ENCODE data around the gene ACVRL1.

Gene ACVRL1

GRCh38 chr12:51913071-51914033 is 6.0 kb downstream of the ACVRL1 start:
- Histone ChIP-seq H3K9me3 (replicated peaks; ENCODE audit: low read length) (no peaks in the 10 kb centered on the region), H3K36me3 (ENCODE audit: insufficient read depth, low read length) (no peaks in the 10 kb centered on the region), H3K4me3 (ENCODE audit: low read length) (no peak overlapping the region), H3K4me1 (ENCODE audit: control insufficient read depth, insufficient read depth, low read length) (peaks cover 9% of the 10 kb centered on the region), H3K27me3 (ENCODE audit: control insufficient read depth, insufficient read depth, low read length) (peaks cover 3% of the 10 kb centered on the region), H3K9ac (ENCODE audit: low read depth, low read length) (no peak overlapping the region), H3K4me2 (ENCODE audit: low read length) (no peak overlapping the region)

GRCh38 chr12:51914034-51914923 is 7.0 kb downstream of the ACVRL1 start:
- Histone ChIP-seq H3K36me3 (ENCODE audit: insufficient read depth, low read length) (no peaks in the 10 kb centered on the region), H3K4me2 (ENCODE audit: low read length) (no peak overlapping the region), H3K27me3 (ENCODE audit: control insufficient read depth, insufficient read depth, low read length) (peaks cover 3% of the 10 kb centered on the region), H3K9ac (ENCODE audit: low read depth, low read length) (no peak overlapping the region), H3K9me3 (replicated peaks; ENCODE audit: low read length) (no peaks in the 10 kb centered on the region), H3K4me1 (ENCODE audit: control insufficient read depth, insufficient read depth, low read length) (peaks cover 8% of the 10 kb centered on the region), H3K4me3 (ENCODE audit: low read length) (no peak overlapping the region)

DNA sequence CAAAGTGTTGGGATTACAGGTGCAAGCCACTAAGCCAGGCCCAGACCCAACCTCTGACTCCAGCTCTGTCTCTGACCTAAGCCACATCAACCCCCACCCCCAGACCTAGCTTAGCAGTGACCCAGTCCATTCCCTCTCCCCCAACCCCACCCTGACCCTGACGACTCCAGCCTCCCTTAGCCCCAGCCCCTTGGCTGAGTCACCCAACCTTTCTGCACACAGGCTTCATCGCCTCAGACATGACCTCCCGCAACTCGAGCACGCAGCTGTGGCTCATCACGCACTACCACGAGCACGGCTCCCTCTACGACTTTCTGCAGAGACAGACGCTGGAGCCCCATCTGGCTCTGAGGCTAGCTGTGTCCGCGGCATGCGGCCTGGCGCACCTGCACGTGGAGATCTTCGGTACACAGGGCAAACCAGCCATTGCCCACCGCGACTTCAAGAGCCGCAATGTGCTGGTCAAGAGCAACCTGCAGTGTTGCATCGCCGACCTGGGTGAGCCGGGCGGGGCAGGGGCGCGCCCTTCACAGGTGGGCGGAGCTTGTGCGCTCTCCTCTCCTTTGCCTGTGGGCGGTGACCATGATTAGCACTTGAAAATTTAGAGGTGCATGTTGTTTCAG is 7.8 kb downstream of the ACVRL1 start:
- H3K9ac ChIP-seq (ENCODE audit: low read depth, low read length) = no peak overlapping the region
- H3K4me3 ChIP-seq (ENCODE audit: low read length) = no peak overlapping the region
- no peaks in the 10 kb centered on the region for H3K36me3 ChIP-seq (ENCODE audit: insufficient read depth, low read length)
- H3K4me1 ChIP-seq (ENCODE audit: control insufficient read depth, insufficient read depth, low read length) = peaks cover 6% of the 10 kb centered on the region
- H3K27me3 ChIP-seq (ENCODE audit: control insufficient read depth, insufficient read depth, low read length) = peaks cover 3% of the 10 kb centered on the region
- H3K4me2 ChIP-seq (ENCODE audit: low read length) = no peak overlapping the region
- H3K9me3 ChIP-seq (replicated peaks; ENCODE audit: low read length) = no peaks in the 10 kb centered on the region

GRCh38 chr12:51915951-51916350 is 8.6 kb downstream of the ACVRL1 start:
- H3K4me1 ChIP-seq (ENCODE audit: control insufficient read depth, insufficient read depth, low read length) = no peaks in the 10 kb centered on the region
- no peak overlapping the region for H3K4me3 ChIP-seq (ENCODE audit: low read length)
- H3K36me3 ChIP-seq (ENCODE audit: insufficient read depth, low read length) = no peaks in the 10 kb centered on the region
- H3K27me3 ChIP-seq (ENCODE audit: control insufficient read depth, insufficient read depth, low read length) = peaks cover under 1% of the 10 kb centered on the region
- no peaks in the 10 kb centered on the region for H3K9me3 ChIP-seq (replicated peaks; ENCODE audit: low read length)
- H3K9ac ChIP-seq (ENCODE audit: low read depth, low read length) = no peak overlapping the region
- H3K4me2 ChIP-seq (ENCODE audit: low read length) = no peak overlapping the region

DNA sequence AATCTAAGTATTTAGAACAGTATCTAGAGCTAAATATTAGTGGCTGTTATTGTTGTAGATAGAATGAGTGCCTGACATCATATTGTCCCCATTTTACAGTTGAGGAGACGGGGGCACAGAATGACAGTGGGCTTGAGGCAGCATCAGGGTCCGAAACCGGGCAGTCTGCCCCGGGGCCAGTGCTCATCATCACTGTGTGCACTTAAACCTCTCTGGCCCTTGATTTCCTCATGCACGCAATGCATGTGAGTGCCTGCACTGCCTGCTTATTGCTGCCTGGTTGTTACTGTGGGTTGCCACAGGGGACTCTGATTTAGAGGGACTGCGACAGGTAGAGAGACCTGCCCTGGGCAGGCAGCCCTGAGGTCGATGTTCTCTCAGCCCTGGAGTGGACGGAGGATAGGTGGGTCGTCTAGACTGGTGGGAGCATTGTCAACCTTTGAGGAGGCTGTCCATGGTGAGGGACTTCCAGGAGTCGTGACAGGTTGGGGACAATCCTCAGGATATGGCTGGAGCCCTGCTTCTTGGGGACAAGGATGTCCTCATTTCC is 9.8 kb downstream of the ACVRL1 start:
- Histone ChIP-seq H3K9ac (ENCODE audit: low read depth, low read length) (no peak overlapping the region), H3K4me2 (ENCODE audit: low read length) (no peak overlapping the region), H3K36me3 (ENCODE audit: insufficient read depth, low read length) (no peaks in the 10 kb centered on the region)

DNA sequence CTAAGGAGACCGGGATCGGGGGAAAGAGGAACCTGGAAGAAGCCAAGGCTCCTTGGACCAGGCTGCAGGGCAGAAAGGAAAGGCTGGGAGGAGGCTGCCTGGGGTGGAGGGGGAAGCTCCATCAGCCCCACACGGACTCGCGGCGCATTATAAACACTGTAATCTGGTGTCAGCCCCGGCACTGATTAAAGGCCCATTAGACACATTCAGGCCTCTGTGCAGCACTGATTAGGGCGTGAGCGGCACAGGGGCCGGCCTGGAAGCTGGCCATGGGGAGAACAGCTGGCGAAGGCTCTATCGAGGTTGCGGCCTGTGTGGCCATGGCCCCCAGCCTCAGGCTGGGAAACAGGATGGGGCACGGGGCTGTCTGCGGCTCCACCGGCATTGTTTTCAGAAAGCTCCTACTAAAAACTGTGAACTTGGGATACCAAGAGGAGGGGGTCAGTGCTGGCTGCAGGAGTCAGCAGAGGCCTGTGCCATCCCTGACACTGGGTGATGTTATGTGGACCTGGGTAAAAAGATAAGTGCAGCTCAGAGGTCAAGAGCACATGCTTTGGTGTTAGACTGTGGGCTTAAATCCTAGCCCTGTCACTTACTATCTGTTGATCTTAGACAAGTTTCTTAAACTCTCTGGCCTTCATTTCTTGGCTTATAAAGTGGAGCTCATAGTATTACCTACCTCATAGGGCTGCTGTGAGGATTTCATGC is 10.6 kb downstream of the ACVRL1 start:
- H3K4me3 ChIP-seq (ENCODE audit: low read length) = no peak overlapping the region
- H3K9me3 ChIP-seq (replicated peaks; ENCODE audit: low read length) = no peaks in the 10 kb centered on the region
- no peak overlapping the region for H3K9ac ChIP-seq (ENCODE audit: low read depth, low read length)
- H3K4me1 ChIP-seq (ENCODE audit: control insufficient read depth, insufficient read depth, low read length) = peaks cover 1% of the 10 kb centered on the region
- H3K36me3 ChIP-seq (ENCODE audit: insufficient read depth, low read length) = no peaks in the 10 kb centered on the region
- no peaks in the 10 kb centered on the region for H3K27me3 ChIP-seq (ENCODE audit: control insufficient read depth, insufficient read depth, low read length)
- no peak overlapping the region for H3K4me2 ChIP-seq (ENCODE audit: low read length)

More for the DNA sequence above, 9.8 kb downstream of the ACVRL1 start:
- no peaks in the 10 kb centered on the region for H3K4me1 ChIP-seq (ENCODE audit: control insufficient read depth, insufficient read depth, low read length)
- H3K4me3 ChIP-seq (ENCODE audit: low read length) = no peak overlapping the region
- H3K27me3 ChIP-seq (ENCODE audit: control insufficient read depth, insufficient read depth, low read length) = no peaks in the 10 kb centered on the region
- H3K9me3 ChIP-seq (replicated peaks; ENCODE audit: low read length) = no peaks in the 10 kb centered on the region

DNA sequence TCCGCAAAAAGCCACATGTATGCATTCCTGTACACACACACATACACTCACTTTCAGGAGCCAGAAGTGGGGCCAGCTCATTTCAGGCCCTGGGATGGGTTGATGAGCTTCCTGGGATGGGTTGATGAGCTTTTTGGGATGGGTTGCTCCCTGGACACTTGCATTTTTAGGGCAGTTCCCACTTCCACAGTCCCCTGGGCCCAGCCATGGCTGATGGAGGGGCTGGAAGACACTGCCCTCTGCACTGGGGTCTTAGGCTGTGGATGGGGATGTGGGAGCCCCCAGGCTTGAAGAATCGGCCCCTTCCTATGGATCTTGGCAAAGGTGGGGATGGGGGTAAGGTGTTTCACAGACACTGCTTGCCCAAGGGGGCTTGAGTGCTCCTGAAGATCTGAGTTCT is 12.7 kb downstream of the ACVRL1 start:
- H3K36me3 ChIP-seq (ENCODE audit: insufficient read depth, low read length) = no peaks in the 10 kb centered on the region
- peaks cover 12% of the 10 kb centered on the region for H3K27me3 ChIP-seq (ENCODE audit: control insufficient read depth, insufficient read depth, low read length)

DNA sequence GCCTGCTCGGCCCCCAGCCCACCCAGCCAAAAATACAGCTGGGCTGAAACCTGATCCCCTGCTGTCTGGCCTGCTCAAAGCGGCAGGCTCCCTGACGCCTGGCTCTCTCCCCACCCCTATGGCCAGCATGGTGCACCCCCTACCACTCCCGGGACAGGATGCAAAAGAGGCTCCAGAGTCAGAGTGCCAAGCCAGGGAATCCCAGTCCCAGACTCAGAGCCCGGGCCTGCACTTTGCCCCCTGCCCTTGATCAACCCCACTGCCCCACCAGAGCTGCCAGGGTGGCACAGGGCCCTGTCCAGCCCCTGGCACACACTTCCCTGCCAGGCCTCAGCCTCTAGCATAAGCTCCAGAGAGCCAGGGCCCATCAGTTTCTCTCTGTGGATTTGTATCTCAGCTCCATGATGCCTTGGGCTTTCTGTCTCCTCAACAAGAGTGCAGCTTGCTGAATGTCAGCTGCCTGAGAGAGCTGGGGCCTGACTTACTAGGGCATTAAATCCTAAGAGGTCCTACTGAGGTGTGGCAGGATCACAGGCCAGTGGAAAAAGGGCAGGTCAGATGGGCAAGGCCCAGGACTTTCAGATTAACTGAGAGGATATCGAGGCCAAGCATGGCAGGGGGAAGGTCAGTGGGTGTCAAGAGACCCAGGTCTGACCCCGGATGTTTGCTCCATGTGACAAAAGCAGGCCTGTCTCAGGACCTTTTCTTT is 13.9 kb downstream of the ACVRL1 start:
- Histone ChIP-seq H3K9me3 (replicated peaks; ENCODE audit: low read length) (no peaks in the 10 kb centered on the region), H3K4me2 (ENCODE audit: low read length) (no peak overlapping the region), H3K9ac (ENCODE audit: low read depth, low read length) (no peak overlapping the region), H3K4me1 (ENCODE audit: control insufficient read depth, insufficient read depth, low read length) (peaks cover 9% of the 10 kb centered on the region), H3K4me3 (ENCODE audit: low read length) (no peak overlapping the region), H3K27me3 (ENCODE audit: control insufficient read depth, insufficient read depth, low read length) (peaks cover 15% of the 10 kb centered on the region), H3K36me3 (ENCODE audit: insufficient read depth, low read length) (no peaks in the 10 kb centered on the region)

More for the DNA sequence above, 12.7 kb downstream of the ACVRL1 start:
- no peak overlapping the region for H3K4me2 ChIP-seq (ENCODE audit: low read length)
- no peak overlapping the region for H3K4me3 ChIP-seq (ENCODE audit: low read length)
- no peak overlapping the region for H3K9ac ChIP-seq (ENCODE audit: low read depth, low read length)
- peaks cover 9% of the 10 kb centered on the region for H3K4me1 ChIP-seq (ENCODE audit: control insufficient read depth, insufficient read depth, low read length)
- no peaks in the 10 kb centered on the region for H3K9me3 ChIP-seq (replicated peaks; ENCODE audit: low read length)

DNA sequence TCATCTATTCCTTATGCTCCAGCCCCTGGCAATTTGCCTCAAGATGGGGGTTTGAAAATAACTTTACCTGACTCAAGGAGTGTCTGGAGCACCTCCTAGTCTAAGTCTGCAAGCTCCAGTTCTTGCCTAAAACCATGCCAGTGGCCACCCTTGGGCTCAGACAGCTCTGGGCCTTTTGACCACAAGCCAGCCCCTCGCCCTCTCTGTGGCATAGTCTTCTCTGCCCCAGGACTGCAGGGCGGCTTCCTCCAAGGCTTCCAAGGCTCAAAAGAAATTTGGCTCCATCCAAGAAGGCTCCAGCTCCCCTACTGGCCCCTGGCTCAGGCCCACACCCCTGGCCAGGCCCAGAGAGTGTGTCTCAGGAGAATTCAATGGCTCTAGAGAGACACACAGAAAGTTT is 14.8 kb downstream of the ACVRL1 start:
- peaks cover 15% of the 10 kb centered on the region for H3K27me3 ChIP-seq (ENCODE audit: control insufficient read depth, insufficient read depth, low read length)
- H3K9me3 ChIP-seq (replicated peaks; ENCODE audit: low read length) = no peaks in the 10 kb centered on the region
- peaks cover 9% of the 10 kb centered on the region for H3K4me1 ChIP-seq (ENCODE audit: control insufficient read depth, insufficient read depth, low read length)

DNA sequence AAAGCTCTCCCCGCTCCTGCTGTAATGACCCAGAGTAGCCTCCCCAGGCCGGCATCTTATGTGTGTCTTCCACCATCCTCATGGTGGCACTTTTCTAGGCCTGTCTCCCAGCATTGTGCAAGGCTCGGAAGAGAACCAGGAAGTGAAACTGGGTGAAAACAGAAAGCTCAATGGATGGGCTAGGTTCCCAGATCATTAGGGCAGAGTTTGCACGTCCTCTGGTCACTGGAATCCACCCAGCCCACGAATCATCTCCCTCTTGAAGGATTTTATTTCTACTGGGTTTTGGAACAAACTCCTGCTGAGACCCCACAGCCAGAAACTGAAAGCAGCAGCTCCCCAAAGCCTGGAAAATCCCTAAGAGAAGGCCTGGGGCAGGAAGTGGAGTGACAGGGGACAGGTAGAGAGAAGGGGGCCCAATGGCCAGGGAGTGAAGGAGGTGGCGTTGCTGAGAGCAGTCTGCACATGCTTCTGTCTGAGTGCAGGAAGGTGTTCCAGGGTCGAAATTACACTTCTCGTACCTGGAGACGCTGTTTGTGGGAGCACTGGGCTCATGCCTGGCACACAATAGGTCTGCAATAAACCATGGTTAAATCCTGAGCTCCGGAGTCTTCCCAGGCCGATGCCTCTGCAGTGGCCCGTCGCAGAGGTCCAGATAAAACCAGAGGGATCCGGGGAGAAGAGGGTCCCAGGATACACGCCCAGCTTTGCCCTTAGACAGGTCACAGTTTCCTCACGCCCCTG is 15.6 kb downstream of the ACVRL1 start:
- H3K9ac ChIP-seq (ENCODE audit: low read depth, low read length) = no peak overlapping the region
- no peak overlapping the region for H3K4me3 ChIP-seq (ENCODE audit: low read length)
- H3K36me3 ChIP-seq (ENCODE audit: insufficient read depth, low read length) = no peaks in the 10 kb centered on the region
- no peaks in the 10 kb centered on the region for H3K9me3 ChIP-seq (replicated peaks; ENCODE audit: low read length)
- peak overlapping the region; percentile 76 for H3K4me2 ChIP-seq (ENCODE audit: low read length)
- peaks cover 9% of the 10 kb centered on the region for H3K4me1 ChIP-seq (ENCODE audit: control insufficient read depth, insufficient read depth, low read length)
- H3K27me3 ChIP-seq (ENCODE audit: control insufficient read depth, insufficient read depth, low read length) = peaks cover 15% of the 10 kb centered on the region

More for the DNA sequence above, 14.8 kb downstream of the ACVRL1 start:
- Histone ChIP-seq H3K36me3 (ENCODE audit: insufficient read depth, low read length) (no peaks in the 10 kb centered on the region), H3K9ac (ENCODE audit: low read depth, low read length) (no peak overlapping the region), H3K4me2 (ENCODE audit: low read length) (no peak overlapping the region), H3K4me3 (ENCODE audit: low read length) (no peak overlapping the region)

Measured in skeletal muscle satellite cell (primary cell).